Inflammatory macrophage treated with lipopolysaccharide for 1 hour (primary cell): ENCODE measurements around the gene ZNF576.
"Not testable (repeated sequence)": the region's sequence is repeated elsewhere in the genome, so short reads cannot be mapped to it uniquely, and the experiment has no call there.

Experiments
- DNase-seq, 2 donors: peaks; one replicate each; pipeline ENCODE4 v3.0.0-alpha.2; 2020 to 2022

The ZNF576 gene

DNA sequence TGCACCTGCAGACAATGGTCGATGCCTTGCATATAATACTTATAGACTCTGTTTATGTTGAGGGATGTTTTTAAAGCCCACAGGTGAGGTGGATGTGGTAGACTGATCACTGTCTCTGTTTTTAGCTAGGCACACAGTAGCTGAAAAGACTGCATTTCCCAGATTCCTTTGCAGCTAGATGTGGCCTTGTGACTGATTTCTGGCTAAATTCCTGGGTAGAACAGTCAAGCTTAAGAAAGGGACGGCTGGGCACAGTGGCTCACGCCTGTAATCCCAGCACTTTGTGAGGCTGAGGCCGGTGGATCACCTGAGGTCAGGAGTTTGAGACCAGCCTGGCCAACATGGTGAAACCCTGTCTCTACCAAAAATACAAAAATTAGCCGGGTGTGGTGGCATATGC lies 3.9 kb downstream of the ZNF576 start:
- not testable (repeated sequence) for DNase-seq

DNA sequence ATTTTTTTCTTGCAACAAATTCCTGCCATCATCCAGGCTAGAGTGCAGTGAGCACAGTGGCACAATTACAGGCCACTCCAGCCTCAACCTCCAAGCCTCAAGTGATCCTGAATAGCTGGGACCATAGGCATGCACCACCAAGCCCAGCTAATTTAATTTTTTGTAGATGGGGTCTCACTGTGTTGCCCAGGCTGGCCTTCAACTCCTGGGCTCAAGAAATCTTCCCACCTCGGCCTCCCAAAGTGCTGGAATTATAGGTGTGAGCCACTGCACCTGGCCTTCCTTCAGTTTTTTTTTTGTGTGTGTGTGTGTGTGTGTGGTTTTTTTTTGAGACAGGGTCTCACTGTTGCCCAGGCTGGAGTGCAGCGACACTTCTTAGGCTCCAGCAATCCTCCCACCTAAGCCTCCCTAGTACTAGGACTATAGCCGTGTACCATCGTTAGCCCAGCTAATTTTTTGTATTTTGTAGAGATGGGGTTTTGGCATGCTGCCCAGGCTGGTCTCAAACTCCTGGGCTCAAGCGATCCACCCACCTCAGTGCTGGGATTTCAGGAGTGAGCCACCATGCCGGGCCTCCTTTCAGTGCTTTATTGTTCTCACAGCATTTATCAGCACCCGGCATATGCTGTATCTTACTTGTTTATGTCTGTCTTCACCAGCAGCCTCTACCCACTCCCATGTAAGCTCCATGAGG lies 9.6 kb downstream of the ZNF576 start:
- no peak for DNase-seq

DNA sequence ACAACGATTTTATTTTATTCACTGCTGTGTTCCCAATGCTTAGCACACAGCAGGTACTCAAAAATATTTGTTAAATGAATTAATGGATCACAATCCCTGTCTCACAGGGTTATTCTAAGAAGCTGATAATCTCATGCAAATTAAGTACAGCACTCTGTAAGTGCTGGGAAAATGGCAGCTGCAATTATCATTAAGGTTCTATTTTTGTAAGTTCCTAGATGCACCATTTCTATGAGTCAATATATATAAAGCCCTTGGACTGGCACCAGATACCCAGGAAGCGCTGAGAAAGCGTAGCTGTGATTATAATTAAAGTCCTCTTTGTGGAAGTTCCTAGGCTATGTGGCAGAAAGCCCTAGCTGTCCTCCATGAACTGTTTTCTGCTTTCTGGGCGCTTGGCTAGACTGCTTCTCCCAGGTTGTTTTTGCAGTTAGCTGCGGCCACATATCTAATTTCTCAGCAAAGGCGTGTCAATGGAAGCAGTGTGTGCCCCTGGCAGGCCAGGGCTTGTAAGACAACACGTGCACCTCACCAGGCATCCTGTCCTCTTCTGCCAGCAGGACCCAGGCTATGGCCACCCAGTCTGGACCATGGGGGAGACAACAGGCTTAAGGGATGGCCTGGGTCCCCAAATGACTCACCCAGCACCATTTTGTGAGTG lies 10.3 kb downstream of the ZNF576 start:
- DNase-seq = no peak

- no peak for DNase-seq
Measured at GRCh38 chr19:43607238-43608205, 11.1 kb downstream of the ZNF576 start.

- no peak for DNase-seq
Measured at GRCh38 chr19:43609872-43610271, 13.5 kb downstream of the ZNF576 start.

DNA sequence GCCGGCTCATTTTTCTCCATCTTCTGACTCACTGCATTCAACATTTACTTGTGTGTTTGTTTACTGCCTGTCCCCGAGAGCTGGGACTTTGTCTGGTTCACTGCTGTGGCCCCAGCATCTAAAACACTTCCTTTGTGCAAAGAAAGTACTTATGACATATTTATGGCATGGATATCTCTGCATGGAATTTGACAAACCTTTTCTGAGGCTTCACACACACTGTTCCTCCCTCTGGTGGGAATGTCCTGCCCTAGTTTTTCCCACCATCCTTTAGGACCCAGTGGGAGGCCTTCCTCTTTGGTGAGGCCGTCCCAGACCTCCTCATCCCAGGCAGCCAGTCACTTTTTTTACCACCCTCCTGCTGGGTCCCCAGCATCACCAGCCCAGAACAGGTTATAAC lies 14.1 kb downstream of the ZNF576 start:
- no peak for DNase-seq

DNA sequence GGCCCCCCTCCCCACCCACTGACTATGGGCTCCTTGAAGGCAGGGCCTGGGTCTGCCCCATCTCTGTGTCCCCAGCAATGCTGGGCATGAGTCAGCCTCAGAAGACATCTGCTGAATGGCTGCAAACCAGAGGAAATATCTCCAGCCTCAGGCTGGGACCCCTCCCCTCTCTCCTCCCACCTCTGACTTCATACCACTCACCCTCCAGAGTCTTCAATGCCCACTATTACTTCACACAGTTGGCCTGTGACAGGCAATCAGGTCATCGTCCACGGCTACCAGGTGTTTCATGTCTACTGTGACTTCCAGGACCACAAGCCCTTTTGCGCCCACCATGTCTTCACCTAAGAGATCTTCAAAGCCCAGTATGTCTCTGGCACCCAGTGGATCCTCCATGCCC lies 15.4 kb downstream of the ZNF576 start, which contains the start of gene SRRM5:
Gene SRRM5, plus strand, starts transcription at position 301 of the 400 bp plus-strand sequence. Its CDS starts 34 bp downstream, at position 335.
- no peak for DNase-seq

DNA sequence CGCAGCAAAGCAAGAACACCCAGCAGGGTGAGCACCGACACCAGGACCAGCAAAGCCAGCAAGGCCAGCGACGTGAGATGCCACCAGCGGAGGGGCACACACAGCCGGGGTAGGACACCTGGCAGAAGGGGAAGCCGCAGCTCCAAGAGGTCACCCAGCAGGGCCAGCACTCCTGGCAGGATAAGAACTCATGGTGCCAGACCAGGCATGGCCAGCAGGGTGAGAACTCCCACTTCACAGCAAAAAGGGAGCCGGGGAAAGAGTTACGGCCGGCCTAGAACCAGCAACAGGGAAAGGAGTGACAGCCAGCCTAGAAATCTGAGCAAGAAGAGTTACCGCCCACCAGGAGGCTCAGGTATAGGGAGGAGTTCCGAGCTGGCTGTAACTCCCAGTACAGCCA lies 16.0 kb downstream of the ZNF576 start:
- no peak for DNase-seq

DNA sequence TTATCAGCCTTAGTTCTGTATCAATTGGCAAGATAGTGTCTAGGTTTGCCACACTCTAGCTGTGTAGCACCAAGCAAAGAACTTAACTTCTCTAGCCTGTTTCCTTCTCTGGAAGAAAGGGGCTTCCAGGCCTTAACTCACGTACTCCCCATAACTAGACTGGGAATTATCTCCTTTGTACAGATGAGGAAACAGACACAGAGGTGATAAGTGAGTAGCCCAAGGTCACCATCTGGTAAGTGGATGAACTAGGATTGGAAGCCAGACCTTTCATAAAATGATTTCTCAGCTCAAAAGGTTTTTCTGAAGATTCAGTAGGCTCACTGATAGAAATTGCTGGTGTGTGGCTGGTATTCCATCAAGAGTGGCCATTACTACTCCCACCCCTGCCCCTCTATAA lies 19.9 kb downstream of the ZNF576 start:
- no peak for DNase-seq

DNA sequence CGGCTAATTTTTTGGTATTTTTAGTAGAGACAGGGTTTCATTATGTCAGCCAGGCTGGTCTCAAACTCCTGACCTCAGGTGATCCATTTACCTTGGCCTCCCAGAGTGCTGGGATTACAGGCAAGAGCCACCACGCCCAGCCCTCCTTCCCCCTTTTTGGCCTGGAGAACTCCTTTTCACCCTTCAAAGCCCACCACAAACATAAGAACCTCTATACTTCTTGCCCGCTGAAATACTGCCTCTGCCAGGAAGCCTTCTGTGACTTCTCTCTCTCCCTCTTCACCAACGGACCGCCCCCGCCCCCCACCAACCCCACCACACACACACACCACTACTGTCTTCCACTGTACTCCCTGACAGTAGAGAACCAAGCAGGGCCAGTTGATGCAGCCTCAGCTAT lies 20.6 kb downstream of the ZNF576 start:
- DNase-seq = no peak

DNA sequence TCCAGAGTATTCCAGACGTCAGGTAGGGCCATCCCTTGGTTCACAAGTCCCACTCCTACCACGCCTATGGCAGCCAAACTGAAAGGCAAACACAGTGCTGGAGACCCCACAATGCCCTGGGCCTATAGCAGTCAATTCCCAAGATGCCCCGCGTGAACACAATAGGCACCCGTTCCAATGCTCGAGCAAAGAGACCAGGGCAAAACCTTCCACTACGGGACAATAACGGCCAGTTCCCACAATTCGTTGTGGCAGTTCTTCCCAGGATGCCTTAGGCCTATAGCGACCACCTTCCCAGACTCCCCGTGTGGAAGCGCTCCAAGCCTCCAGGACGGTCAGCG lies 22.5 kb downstream of the ZNF576 start:
- DNase-seq = no peak

GRCh38 chr19:43619262-43620060 lies 23.1 kb downstream of the ZNF576 start, which contains the start of gene ZNF428:
Gene ZNF428, minus strand, starts transcription at chr19:43619629. Its CDS starts 5,325 bp downstream, at chr19:43614304.
- peak; percentile 86 to 88 for DNase-seq

DNA sequence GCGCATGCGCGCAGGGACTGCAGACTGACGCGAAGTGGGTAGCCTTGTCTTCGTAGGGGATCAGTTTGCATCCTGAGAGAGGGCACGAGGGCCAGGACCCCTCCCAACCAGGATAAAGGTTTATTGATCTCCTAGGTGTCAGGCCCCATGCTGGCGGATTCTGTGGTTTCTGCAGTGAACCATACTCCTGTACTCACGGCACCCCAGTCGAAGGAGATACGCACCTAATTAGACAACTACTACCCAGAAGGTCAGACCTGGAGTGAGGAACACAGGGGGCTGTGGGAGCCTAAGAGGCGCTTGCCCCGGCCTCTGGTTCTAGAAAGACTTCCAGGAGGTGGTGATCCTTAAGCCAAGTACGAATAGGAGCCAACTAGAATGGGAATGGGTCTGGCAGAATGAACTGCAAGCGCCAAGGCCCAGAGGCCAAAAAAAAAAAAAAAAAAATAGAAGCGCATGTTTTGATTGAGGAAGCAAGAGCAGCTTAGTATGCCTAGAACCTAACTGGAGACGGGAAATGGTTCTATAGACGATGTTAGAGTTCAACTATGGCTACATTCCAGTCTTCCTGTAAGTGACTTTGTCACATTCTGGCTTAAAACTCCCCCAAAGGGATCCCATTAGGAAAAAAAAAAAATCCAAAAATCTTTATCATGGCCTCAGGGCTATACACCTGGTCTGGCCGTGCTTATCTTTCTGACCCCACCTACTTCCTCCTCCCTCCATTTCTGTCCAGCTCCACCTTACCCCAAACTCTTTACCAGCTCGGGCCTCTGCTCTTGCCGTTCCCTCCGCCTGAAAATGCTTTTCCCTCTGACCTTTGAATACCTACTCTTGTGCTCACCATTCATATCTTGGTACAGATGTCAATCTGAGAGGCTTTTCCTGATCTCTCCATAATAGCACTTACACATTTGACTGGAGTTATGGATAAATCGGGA lies 23.9 kb downstream of the ZNF576 start:
- DNase-seq = no peak

DNA sequence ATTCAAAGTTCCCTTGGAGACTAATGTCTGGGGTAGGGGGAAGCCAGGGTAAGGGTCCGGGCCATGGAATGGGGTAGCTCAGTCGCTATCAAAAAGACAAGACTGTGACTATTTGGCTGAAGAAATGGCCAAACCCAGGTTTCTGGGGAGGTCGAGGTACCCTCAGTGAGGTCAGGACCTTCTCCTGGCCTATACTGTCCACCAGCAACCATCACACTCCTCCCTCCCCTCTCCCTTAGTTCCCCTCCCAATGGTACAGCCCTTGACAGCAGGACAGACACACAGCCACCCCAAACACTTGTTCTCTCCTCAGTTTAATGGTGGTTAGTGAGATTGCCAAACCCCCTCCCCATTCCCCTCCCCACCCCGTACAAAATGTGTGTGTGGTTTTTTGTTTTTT lies 25.7 kb downstream of the ZNF576 start:
- no peak for DNase-seq

DNA sequence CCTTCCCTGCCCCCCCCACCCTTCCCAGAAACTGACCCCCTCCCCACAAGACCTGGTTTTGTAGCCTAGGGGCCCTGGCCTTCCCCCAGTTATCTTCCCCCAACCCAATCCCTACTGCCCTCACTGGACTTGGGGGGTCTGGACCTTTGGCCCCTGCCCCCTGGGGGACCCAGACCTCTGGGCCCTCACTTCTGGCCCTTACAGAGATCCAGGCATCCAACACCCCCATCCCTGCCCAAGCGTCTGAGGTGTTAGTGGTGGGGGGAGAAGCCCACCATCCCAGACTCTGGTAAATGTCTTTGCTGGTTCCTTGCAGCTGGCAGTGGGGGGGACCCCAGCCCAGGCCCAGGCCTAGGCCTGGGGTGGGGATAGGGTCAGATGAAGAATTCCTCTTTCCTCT lies 26.6 kb downstream of the ZNF576 start:
- DNase-seq = no peak

GRCh38 chr19:43623889-43624670 lies 27.7 kb downstream of the ZNF576 start:
- DNase-seq = no peak

- DNase-seq = peak; percentile 40 to 50
Measured at GRCh38 chr19:43624933-43625332, 28.5 kb downstream of the ZNF576 start.

DNA sequence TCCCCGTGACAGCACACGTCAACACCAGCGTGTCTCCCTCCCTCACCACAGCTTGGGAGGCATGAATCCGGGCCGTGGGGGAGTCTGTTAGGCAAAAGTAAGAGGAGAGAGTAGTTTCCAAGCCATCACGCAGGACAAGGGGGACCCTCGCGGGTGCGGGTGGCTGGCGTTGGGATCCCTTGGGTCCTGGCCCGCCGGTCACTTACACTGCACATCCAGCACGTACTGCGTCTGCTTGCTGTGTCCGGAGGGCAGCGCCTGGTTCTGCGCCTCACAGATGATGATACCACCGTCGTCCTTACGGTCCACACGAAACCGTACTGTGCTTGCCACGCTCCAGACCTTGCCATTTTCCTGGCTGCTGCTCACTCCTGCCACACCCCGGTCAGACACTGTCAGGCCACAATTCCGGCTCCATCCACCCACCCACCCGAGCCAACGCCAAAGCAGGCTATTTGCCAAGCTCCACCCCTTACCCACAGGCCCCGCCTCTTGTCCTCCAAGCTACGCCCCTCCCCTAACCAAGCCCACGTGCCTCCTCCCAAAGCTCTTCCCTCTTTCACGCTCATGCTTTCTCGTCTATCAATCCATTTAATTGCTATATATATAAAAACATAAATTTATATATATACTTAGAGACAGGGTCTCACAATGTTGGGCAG lies 29.7 kb downstream of the ZNF576 start:
- peak; percentile 55 for DNase-seq

- no peak for DNase-seq
Measured at GRCh38 chr19:43626838-43627237, 30.4 kb downstream of the ZNF576 start.
